ENCODE data around the gene RREB1. TPM values are rescaled to one million over a fixed set of nuclear protein-coding genes. Genes with fewer than 3 reads are reported as not detected.

Gene RREB1
- total RNA-seq, 1 experiment from 2014 or later: 35.8 TPM

- H3K4me3 Mint-ChIP-seq: no peak overlapping the region
- H3K79me2 ChIP-seq (ENCODE audit: insufficient read depth, low read length): no peaks in the 10 kb centered on the region
- H3K36me3 Mint-ChIP-seq (ENCODE audit: insufficient read depth in 1 of 3, low read depth in 3 of 3): peaks cover 2 to 15% (median 13%) of the 10 kb centered on the region in 3 experiments
- no peaks in the 10 kb centered on the region for H4K20me1 ChIP-seq (ENCODE audit: control insufficient read depth, insufficient read depth, insufficient read length)
- H3K9ac ChIP-seq (ENCODE audit: extremely low read depth, insufficient read length, low read length): no peak overlapping the region
- H3K14ac ChIP-seq (ENCODE audit: insufficient read depth, low read length): no peak overlapping the region
- no peak overlapping the region for H3K18ac ChIP-seq (ENCODE audit: insufficient read length, low read depth, low read length)
- H2BK12ac ChIP-seq (ENCODE audit: insufficient read length, low read depth, low read length): no peak overlapping the region
- H4K91ac ChIP-seq (ENCODE audit: insufficient read length, low read depth, low read length): no peak overlapping the region
- H3K9me3 Mint-ChIP-seq: no peaks in the 10 kb centered on the region
- no peaks in the 10 kb centered on the region for H3K79me1 ChIP-seq (ENCODE audit: insufficient read depth, low read depth, low read length, poor library complexity, severe bottlenecking)
- peaks cover 17 to 20% of the 10 kb centered on the region in 2 experiments for H3K4me1 Mint-ChIP-seq
- DNase-seq: no peak
- no peak overlapping the region for H3K4me2 ChIP-seq (ENCODE audit: insufficient read depth, insufficient read length, low read length)
- H3K4me1 ChIP-seq (ENCODE audit: insufficient read depth, low read length): 0 out of 2 replicates have a peak, but pooled peaks cover 3% of the 10 kb centered on the region
- no peak overlapping the region for H2AK5ac ChIP-seq (ENCODE audit: insufficient read length, low read length)
- H3K23ac ChIP-seq (ENCODE audit: insufficient read length, low read depth, low read length): no peak overlapping the region
- H3K4ac ChIP-seq (ENCODE audit: low read depth, low read length): no peak overlapping the region
- H4K8ac ChIP-seq (replicated peaks; ENCODE audit: insufficient read length, low read depth, low read length): no peak overlapping the region
- H3K27ac Mint-ChIP-seq: peak overlapping the region in 1 of 3 experiments; percentile 65; a peak in 1 of 7 replicates
- no peak overlapping the region for H2BK5ac ChIP-seq (ENCODE audit: insufficient read length, low read length)
- H3K27me3 ChIP-seq (ENCODE audit: insufficient read depth, low read length): no peaks in the 10 kb centered on the region
- no peak overlapping the region for H2AFZ ChIP-seq (ENCODE audit: low read length)
- no peak overlapping the region for H3K27ac ChIP-seq (ENCODE audit: insufficient read length, low read depth, low read length)
- no peak for TF ChIP-seq CTCF (conservative IDR thresholded peaks at IDR 0.05)
- H2BK15ac ChIP-seq (ENCODE audit: low read depth, low read length): no peak overlapping the region
- H3K23me2 ChIP-seq (ENCODE audit: insufficient read length, low read depth, low read length, poor library complexity, severe bottlenecking): no peaks in the 10 kb centered on the region
- no peak overlapping the region for H2BK120ac ChIP-seq (ENCODE audit: low read depth, low read length, poor library complexity, severe bottlenecking)
- no peaks in the 10 kb centered on the region for H3K9me3 ChIP-seq (ENCODE audit: control insufficient read depth, low read depth, low read length)
- H3K56ac ChIP-seq (ENCODE audit: insufficient read length, low read depth, low read length): no peak overlapping the region
- H3T11ph ChIP-seq (ENCODE audit: low read length): no peak overlapping the region
- no peak overlapping the region for H2BK20ac ChIP-seq (ENCODE audit: low read depth, low read length, poor library complexity, severe bottlenecking)
- H3K27me3 Mint-ChIP-seq (ENCODE audit: low read depth): no peaks in the 10 kb centered on the region
- H4K5ac ChIP-seq (ENCODE audit: insufficient read length, low read depth, low read length): no peak overlapping the region
- WGBS (ENCODE audit: extremely low coverage, insufficient read length, low lambda C conversion rate): no CpG with 5 or more reads among the region's 8 CpGs
These were observed 128.8 kb downstream of the RREB1 start for GRCh38 chr6:7236306-7237209.

Measured in H9 (cell line).